IMR-90 (cell line): Measurements from ENCODE around the gene GSKIP. TPM values are rescaled to one million over a fixed set of nuclear protein-coding genes. Genes with fewer than 3 reads are reported as not detected.

Experiments used
- ATAC-seq: fragments of 200-7000 bp; cut with Tn5 transposase; 2 replicates; pipeline ENCODE4 v1.9.1; 2020; ENCODE audit warnings: low read depth, mild to moderate bottlenecking, moderate library complexity
- BruUV-seq: library from RNA; stranded (reverse); fragments of 400-500 nt; replicated peaks from 2 replicates; lab custom pipeline; 2021; lab: Mats Ljungman, UMichigan
- CTCF ChIA-PET: fragments of 300-600 bp; formaldehyde crosslinking; extraction: SDS; loops from one replicate; lab custom pipeline; 2021; ENCODE audit warnings: antibody characterized with exemption; lab: Yijun Ruan, JAX
- POLR2A ChIA-PET: fragments of 300-600 bp; sonication (Branson Sonifier 250); formaldehyde crosslinking; loops from one replicate; lab custom pipeline; 2022; ENCODE audit warnings: antibody characterized with exemption; ENCODE audit not compliant: unreplicated experiment; lab: Charles Lee
- DNase-seq: peaks from one replicate; pipeline ENCODE4 v3.0.0; 2013
- H2AFZ ChIP-seq: replicated peaks from 2 replicates; pipeline ENCODE3; 2013; ENCODE audit warnings: low read length, mild to moderate bottlenecking; ENCODE audit not compliant: poor library complexity
- H2AK5ac ChIP-seq: 2 replicates; pipeline ENCODE4 v1.6.1; 2013; ENCODE audit warnings: low read depth, low read length, inconsistent platforms
- H2AK9ac ChIP-seq: replicated peaks from 2 replicates; pipeline ENCODE3; 2013; ENCODE audit warnings: mild to moderate bottlenecking, low read depth, low read length, moderate library complexity; ENCODE audit not compliant: poor library complexity
- H2BK120ac ChIP-seq: 2 replicates; pipeline ENCODE4 v1.6.1; 2013; ENCODE audit warnings: low read depth, low read length, inconsistent platforms
- H2BK15ac ChIP-seq: 3 replicates; pipeline ENCODE4 v1.6.1; 2013; ENCODE audit warnings: low read depth, low read length, inconsistent platforms
- H2BK20ac ChIP-seq: 2 replicates; pipeline ENCODE4 v1.6.1; 2013; ENCODE audit warnings: low read depth, mild to moderate bottlenecking, inconsistent platforms, low read length, moderate library complexity
- H2BK5ac ChIP-seq: 2 replicates; pipeline ENCODE4 v1.6.1; 2013; ENCODE audit warnings: mild to moderate bottlenecking, low read depth, low read length, inconsistent platforms; ENCODE audit not compliant: poor library complexity, severe bottlenecking
- H3K14ac ChIP-seq: replicated peaks from 2 replicates; pipeline ENCODE4 v1.6.1; 2013; ENCODE audit warnings: low read depth, low read length, inconsistent platforms
- H3K18ac ChIP-seq: 2 replicates; pipeline ENCODE4 v1.6.1; 2013; ENCODE audit warnings: low read depth, low read length, control low read depth
- H3K23ac ChIP-seq: 2 replicates; pipeline ENCODE4 v1.6.1; 2013; ENCODE audit warnings: low read depth, low read length, inconsistent platforms
- H3K27ac ChIP-seq: 2 replicates; pipeline ENCODE4 v1.5.1; 2013; ENCODE audit warnings: mild to moderate bottlenecking, control low read depth, low read length; ENCODE audit not compliant: insufficient read depth
- H3K27me3 ChIP-seq: 2 replicates; pipeline ENCODE4 v1.6.1; 2013; ENCODE audit warnings: low read length; ENCODE audit not compliant: control insufficient read depth, insufficient read depth
- H3K36me3 ChIP-seq: 2 replicates; pipeline ENCODE4 v1.6.1; 2013; ENCODE audit warnings: low read length, mixed read lengths; ENCODE audit not compliant: control insufficient read depth, insufficient read depth
- H3K4ac ChIP-seq: 2 replicates; pipeline ENCODE4 v1.6.1; 2013; ENCODE audit warnings: low read depth, low read length, inconsistent platforms
- H3K4me1 ChIP-seq: 2 replicates; pipeline ENCODE4 v1.6.1; 2013; ENCODE audit warnings: low read length, mixed read lengths; ENCODE audit not compliant: control insufficient read depth, insufficient read depth
- H3K4me2 ChIP-seq: 2 replicates; pipeline ENCODE4 v1.6.1; 2013; ENCODE audit warnings: low read depth, mild to moderate bottlenecking, control low read depth, low read length, moderate library complexity
- H3K4me3 ChIP-seq: 2 replicates; pipeline ENCODE4 v1.5.1; 2013; ENCODE audit warnings: low read depth, mild to moderate bottlenecking, control low read depth, low read length, moderate library complexity; ENCODE audit not compliant: insufficient read depth
- H3K56ac ChIP-seq: 2 replicates; pipeline ENCODE4 v1.6.1; 2013; ENCODE audit warnings: low read length, inconsistent platforms; ENCODE audit not compliant: insufficient read depth; ENCODE audit errors: extremely low read depth
- H3K79me1 ChIP-seq, 2 experiments: 2 replicates each; pipeline ENCODE4 v1.6.1; 2013; ENCODE audit warnings: low read length in 2 of 2, inconsistent platforms in 1 of 2, low read depth in 1 of 2
- H3K9ac ChIP-seq: 2 replicates; pipeline ENCODE4 v1.6.1; 2013; ENCODE audit warnings: low read depth, low read length, control low read depth
- H3K9me1 ChIP-seq: 2 replicates; pipeline ENCODE4 v1.6.1; 2013; ENCODE audit warnings: low read length, inconsistent platforms; ENCODE audit not compliant: insufficient read depth
- H3K9me3 ChIP-seq: 2 replicates; pipeline ENCODE4 v1.6.1; 2013; ENCODE audit warnings: low read length; ENCODE audit not compliant: control insufficient read depth, insufficient read depth
- H4K20me1 ChIP-seq: 2 replicates; pipeline ENCODE4 v1.6.1; 2013; ENCODE audit warnings: low read length, inconsistent platforms; ENCODE audit not compliant: insufficient read depth
- H4K5ac ChIP-seq: 2 replicates; pipeline ENCODE4 v1.6.1; 2013; ENCODE audit warnings: mild to moderate bottlenecking, low read depth, low read length, control low read depth
- H4K8ac ChIP-seq, 2 experiments: 2 replicates each; pipeline ENCODE4 v1.6.1; 2013; ENCODE audit warnings: low read depth in 2 of 2, low read length in 2 of 2, control low read depth in 1 of 2, inconsistent platforms in 1 of 2
- H4K91ac ChIP-seq: 2 replicates; pipeline ENCODE4 v1.6.1; 2013; ENCODE audit warnings: low read depth, low read length, inconsistent platforms; ENCODE audit not compliant: insufficient read depth
- CEBPB ChIP-seq: IDR thresholded peaks from 2 replicates; pipeline ENCODE4 v1.6.1; 2012; ENCODE audit warnings: low read depth, low read length, improper control_type of control experiment
- CHD1 ChIP-seq: IDR thresholded peaks from 2 replicates; pipeline ENCODE4 v1.6.1; 2012; ENCODE audit warnings: low read depth, low read length, improper control_type of control experiment
- CTCF ChIP-seq: conservative IDR thresholded peaks from 2 replicates; pipeline ENCODE4 v1.5.1; 2012; ENCODE audit warnings: mild to moderate bottlenecking, low read depth, low read length, improper control_type of control experiment
- FOS ChIP-seq: fragments of 150-350 bp; IDR thresholded peaks from 2 replicates; pipeline ENCODE4 v1.6.1; 2016; ENCODE audit warnings: low read depth, low read length
- MAFK ChIP-seq: IDR thresholded peaks from 2 replicates; pipeline ENCODE4 v1.6.1; 2012; ENCODE audit warnings: low read depth, low read length, improper control_type of control experiment
- MAZ ChIP-seq: IDR thresholded peaks from 2 replicates; pipeline ENCODE4 v1.6.1; 2012; ENCODE audit warnings: low read depth, mild to moderate bottlenecking, low read length, improper control_type of control experiment, moderate library complexity, borderline replicate concordance
- MXI1 ChIP-seq: IDR thresholded peaks from 2 replicates; pipeline ENCODE4 v1.6.1; 2012; ENCODE audit warnings: low read depth, mild to moderate bottlenecking, low read length, moderate library complexity, borderline replicate concordance
- SMC3 ChIP-seq: fragments of 150-350 bp; IDR thresholded peaks from 2 replicates; pipeline ENCODE4 v1.6.1; 2016; ENCODE audit warnings: low read depth, mild to moderate bottlenecking, antibody characterized with exemption, low read length, moderate library complexity
- WGBS, 2 experiments: methylation state at CpG; one replicate each; pipeline versions ENCODE4 v1.1.5 to v1.1.7; 2013; ENCODE audit warnings: missing lambda C conversion rate in 2 of 2; ENCODE audit not compliant: insufficient read length in 1 of 2; ENCODE audit errors: extremely low coverage in 2 of 2; 5-methylcytosine and 5-hydroxymethylcytosine counted together
- dilution Hi-C: fragments of 300-500 bp; cut with HindIII; formaldehyde crosslinking; loops from one replicate; pipeline ENCODE4 v1.14.3; 2018; ENCODE audit warnings: low sequenced_read_pairs; ENCODE audit not compliant: unreplicated experiment
- in situ Hi-C: fragments of 300-500 bp; cut with MboI; formaldehyde crosslinking; loops from 3 replicates; pipeline ENCODE4 v1.14.3; 2019; ENCODE audit warnings: low sequenced_read_pairs, inconsistent platforms, mixed read lengths
- intact Hi-C: fragments of 100-400 bp; cut with micrococcal nuclease; formaldehyde crosslinking; loops from 2 replicates; pipeline ENCODE4 v1.10.0; 2022
- polyA plus RNA-seq, 3 experiments: library from polyadenylated mRNA; depleted of rRNA; stranded (reverse); fragments of >200 nt; gene quantifications; 2 replicates each; pipeline ENCODE4 v1.2.3, GENCODE V29; 2012; ENCODE audit warnings: low replicate concordance in 1 of 3
- total RNA-seq: library from RNA; depleted of rRNA; stranded (reverse); fragments of >200 nt; gene quantifications from 2 replicates; pipeline ENCODE4 v1.2.3, GENCODE V29; 2012
- TF ChIP-seq, protein P1 (sequence below): fragments of 150-350 bp; IDR thresholded peaks from 2 replicates; pipeline ENCODE4 v1.6.1; 2016; ENCODE audit warnings: low read depth, mild to moderate bottlenecking, low read length, moderate library complexity, borderline replicate concordance
- TF ChIP-seq, protein P2 (sequence below): fragments of 150-350 bp; IDR thresholded peaks from 2 replicates; pipeline ENCODE4 v1.6.1; 2017; ENCODE audit warnings: mild to moderate bottlenecking, antibody characterized with exemption, low read length, low read depth

GSKIP gene
- total and polyA plus RNA-seq, 2 of the 4 experiments (the other 2 are of a cell fraction): 11.7 to 22.0 TPM

- Histone ChIP-seq H3K14ac (no peak overlapping the region), H2AK5ac (no peak overlapping the region), H2BK15ac (no peak overlapping the region), H3K36me3 (no peaks in the 10 kb centered on the region), H3K18ac (no peak overlapping the region), H3K27ac (no peak overlapping the region), H3K9me3 (no peaks in the 10 kb centered on the region), H4K20me1 (no peaks in the 10 kb centered on the region), H2BK20ac (no peak overlapping the region), H2AK9ac (no peak overlapping the region), H3K4ac (no peak overlapping the region), H4K91ac (no peak overlapping the region), H3K4me2 (no peak overlapping the region), H3K4me3 (no peak overlapping the region), H2BK5ac (no peak overlapping the region), H2AFZ (no peak overlapping the region), H3K27me3 (peaks cover 7% of the 10 kb centered on the region), H4K8ac (no peak overlapping the region), H3K4me1 (no peaks in the 10 kb centered on the region), H3K9me1 (no peaks in the 10 kb centered on the region), H4K5ac (no peak overlapping the region), H3K56ac (no peak overlapping the region), H3K23ac (no peak overlapping the region), H2BK120ac (no peak overlapping the region), H3K79me1 (no peaks in the 10 kb centered on the region), H3K9ac (no peak overlapping the region)
- in situ Hi-C loops (loop anchor here (25.0 kb wide), 1 partner anchor 846 kb away; no protein-coding TSS in a partner anchor), dilution Hi-C loops (no loop called here), intact Hi-C loops (no loop called here)
- no CpG with 5 or more reads among the region's 3 CpGs for WGBS, 2 experiments
- TF ChIP-seq, protein P1, sequence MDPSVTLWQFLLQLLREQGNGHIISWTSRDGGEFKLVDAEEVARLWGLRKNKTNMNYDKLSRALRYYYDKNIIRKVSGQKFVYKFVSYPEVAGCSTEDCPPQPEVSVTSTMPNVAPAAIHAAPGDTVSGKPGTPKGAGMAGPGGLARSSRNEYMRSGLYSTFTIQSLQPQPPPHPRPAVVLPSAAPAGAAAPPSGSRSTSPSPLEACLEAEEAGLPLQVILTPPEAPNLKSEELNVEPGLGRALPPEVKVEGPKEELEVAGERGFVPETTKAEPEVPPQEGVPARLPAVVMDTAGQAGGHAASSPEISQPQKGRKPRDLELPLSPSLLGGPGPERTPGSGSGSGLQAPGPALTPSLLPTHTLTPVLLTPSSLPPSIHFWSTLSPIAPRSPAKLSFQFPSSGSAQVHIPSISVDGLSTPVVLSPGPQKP: no peak
- TF ChIP-seq MAZ: no peak
- TF ChIP-seq MAFK: no peak
- no peak for TF ChIP-seq FOS
- no peak for TF ChIP-seq MXI1
- TF ChIP-seq CHD1: no peak
- TF ChIP-seq, protein P2, sequence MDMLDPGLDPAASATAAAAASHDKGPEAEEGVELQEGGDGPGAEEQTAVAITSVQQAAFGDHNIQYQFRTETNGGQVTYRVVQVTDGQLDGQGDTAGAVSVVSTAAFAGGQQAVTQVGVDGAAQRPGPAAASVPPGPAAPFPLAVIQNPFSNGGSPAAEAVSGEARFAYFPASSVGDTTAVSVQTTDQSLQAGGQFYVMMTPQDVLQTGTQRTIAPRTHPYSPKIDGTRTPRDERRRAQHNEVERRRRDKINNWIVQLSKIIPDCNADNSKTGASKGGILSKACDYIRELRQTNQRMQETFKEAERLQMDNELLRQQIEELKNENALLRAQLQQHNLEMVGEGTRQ: no peak
- no peak for TF ChIP-seq CEBPB
- no peak for TF ChIP-seq SMC3
- no peak for TF ChIP-seq CTCF
- CTCF ChIA-PET: interaction anchor here (0.5 kb wide), 1 partner anchor 132 kb away, joined by 3 read pairs; no protein-coding TSS in a partner anchor
- DNase-seq (no peak), ATAC-seq (no peak)
- POLR2A ChIA-PET: no interaction called here
- no TSS peak for BruUV-seq
Measured at GRCh38 chr14:96407935-96408570, 44.7 kb downstream of the GSKIP start.
